ENCODE data around the gene WBP1.
"Not testable (repeated sequence)": the region's sequence is repeated elsewhere in the genome, so short reads cannot be mapped to it uniquely, and the experiment has no call there.

The WBP1 gene

GRCh38 chr2:74440378-74441169 is 17.7 kb upstream of the WBP1 start:
- peak overlapping the region; percentile 96 for H3K27ac ChIP-seq (ENCODE audit: low read depth, low read length)
- peaks cover 40 to 47% of the 10 kb centered on the region in 2 donors for H3K4me1 ChIP-seq (ENCODE audit: control insufficient read depth in 1 of 2, insufficient read depth in 2 of 2, low read length in 2 of 2)
- peak overlapping the region; percentile 76 to 86 for H3K4me3 ChIP-seq (ENCODE audit: low read depth in 1 of 2, low read length in 2 of 2)
- peak overlapping the region; percentile 73 to 75 for H3K9ac ChIP-seq (ENCODE audit: low read depth in 1 of 2, low read length in 2 of 2)
- H3K27me3 ChIP-seq (ENCODE audit: control insufficient read depth in 1 of 2, insufficient read depth in 2 of 2, low read length in 2 of 2): peaks cover 0 to 4% of the 10 kb centered on the region in 2 donors
- no peaks in the 10 kb centered on the region for H3K9me3 ChIP-seq (ENCODE audit: control insufficient read depth in 1 of 2, low read length in 2 of 2)
- H3K36me3 ChIP-seq (ENCODE audit: control insufficient read depth in 1 of 2, insufficient read depth in 2 of 2, low read length in 2 of 2): peaks cover 3 to 9% of the 10 kb centered on the region in 2 donors

- peak overlapping the region; percentile 96 for H3K27ac ChIP-seq (ENCODE audit: low read depth, low read length)
- H3K4me1 ChIP-seq (ENCODE audit: control insufficient read depth in 1 of 2, insufficient read depth in 2 of 2, low read length in 2 of 2): peaks cover 40 to 47% of the 10 kb centered on the region in 2 donors
These were observed 17.0 kb upstream of the WBP1 start for GRCh38 chr2:74441170-74441689.

GRCh38 chr2:74441690-74442482 is 16.4 kb upstream of the WBP1 start, which contains the start of gene RTKN:
TSS of gene RTKN (minus strand) at chr2:74441937. CDS start at chr2:74441816, 121 bp downstream.
- peak within 1 kb of the TSS; percentile 76 to 78 for H3K4me3 ChIP-seq (ENCODE audit: low read depth in 1 of 2, low read length in 2 of 2)
- H3K36me3 ChIP-seq (ENCODE audit: control insufficient read depth in 1 of 2, insufficient read depth in 2 of 2, low read length in 2 of 2): peaks cover 0 to 2% of the 10 kb centered on the region in 2 donors
- peak within 1 kb of the TSS; percentile 96 for H3K27ac ChIP-seq (ENCODE audit: low read depth, low read length)
- no peaks in the 10 kb centered on the region for H3K9me3 ChIP-seq (ENCODE audit: control insufficient read depth in 1 of 2, low read length in 2 of 2)
- peak within 1 kb of the TSS; percentile 73 to 75 for H3K9ac ChIP-seq (ENCODE audit: low read depth in 1 of 2, low read length in 2 of 2)
- H3K27me3 ChIP-seq (ENCODE audit: control insufficient read depth in 1 of 2, insufficient read depth in 2 of 2, low read length in 2 of 2): peaks cover 0 to 4% of the 10 kb centered on the region in 2 donors
- peaks cover 38 to 47% of the 10 kb centered on the region in 2 donors for H3K4me1 ChIP-seq (ENCODE audit: control insufficient read depth in 1 of 2, insufficient read depth in 2 of 2, low read length in 2 of 2)

More at GRCh38 chr2:74441170-74441689, 17.0 kb upstream of the WBP1 start:
- Histone ChIP-seq H3K27me3 (ENCODE audit: control insufficient read depth in 1 of 2, insufficient read depth in 2 of 2, low read length in 2 of 2) (peaks cover 0 to 4% of the 10 kb centered on the region in 2 donors), H3K4me3 (ENCODE audit: low read depth in 1 of 2, low read length in 2 of 2) (peak overlapping the region; percentile 76 to 78), H3K36me3 (ENCODE audit: control insufficient read depth in 1 of 2, insufficient read depth in 2 of 2, low read length in 2 of 2) (peaks cover 0 to 5% of the 10 kb centered on the region in 2 donors), H3K9ac (ENCODE audit: low read depth in 1 of 2, low read length in 2 of 2) (peak overlapping the region; percentile 73 to 75), H3K9me3 (ENCODE audit: control insufficient read depth in 1 of 2, low read length in 2 of 2) (no peaks in the 10 kb centered on the region)

GRCh38 chr2:74442483-74443297 is 15.5 kb upstream of the WBP1 start:
- Histone ChIP-seq H3K4me1 (ENCODE audit: control insufficient read depth in 1 of 2, insufficient read depth in 2 of 2, low read length in 2 of 2) (peaks cover 30 to 48% of the 10 kb centered on the region in 2 donors), H3K4me3 (ENCODE audit: low read depth in 1 of 2, low read length in 2 of 2) (peak overlapping the region; percentile 76 to 78), H3K9ac (ENCODE audit: low read depth in 1 of 2, low read length in 2 of 2) (peak overlapping the region; percentile 73 to 75), H3K27ac (ENCODE audit: low read depth, low read length) (peak overlapping the region; percentile 96)
- not testable (repeated sequence) for H3K36me3 ChIP-seq (ENCODE audit: control insufficient read depth in 1 of 2, insufficient read depth in 2 of 2, low read length in 2 of 2); H3K9me3 ChIP-seq (ENCODE audit: control insufficient read depth in 1 of 2, low read length in 2 of 2); H3K27me3 ChIP-seq (ENCODE audit: control insufficient read depth in 1 of 2, insufficient read depth in 2 of 2, low read length in 2 of 2)

GRCh38 chr2:74444498-74445318 is 13.5 kb upstream of the WBP1 start:
- Histone ChIP-seq H3K9me3 (ENCODE audit: control insufficient read depth in 1 of 2, low read length in 2 of 2) (no peaks in the 10 kb centered on the region), H3K36me3 (ENCODE audit: control insufficient read depth in 1 of 2, insufficient read depth in 2 of 2, low read length in 2 of 2) (no peaks in the 10 kb centered on the region), H3K4me1 (ENCODE audit: control insufficient read depth in 1 of 2, insufficient read depth in 2 of 2, low read length in 2 of 2) (peaks cover 10 to 30% of the 10 kb centered on the region in 2 donors), H3K27ac (ENCODE audit: low read depth, low read length) (no peak overlapping the region), H3K27me3 (ENCODE audit: control insufficient read depth in 1 of 2, insufficient read depth in 2 of 2, low read length in 2 of 2) (peaks cover 0 to 4% of the 10 kb centered on the region in 2 donors), H3K4me3 (ENCODE audit: low read depth in 1 of 2, low read length in 2 of 2) (peak overlapping the region in 1 of 2 donors; percentile 19), H3K9ac (ENCODE audit: low read depth in 1 of 2, low read length in 2 of 2) (no peak overlapping the region)

- no peaks in the 10 kb centered on the region for H3K36me3 ChIP-seq (ENCODE audit: control insufficient read depth in 1 of 2, insufficient read depth in 2 of 2, low read length in 2 of 2)
- no peak overlapping the region for H3K27ac ChIP-seq (ENCODE audit: low read depth, low read length)
- H3K4me3 ChIP-seq (ENCODE audit: low read depth in 1 of 2, low read length in 2 of 2): no peak overlapping the region
- H3K27me3 ChIP-seq (ENCODE audit: control insufficient read depth in 1 of 2, insufficient read depth in 2 of 2, low read length in 2 of 2): no peaks in the 10 kb centered on the region
- H3K9ac ChIP-seq (ENCODE audit: low read depth in 1 of 2, low read length in 2 of 2): no peak overlapping the region
- no peaks in the 10 kb centered on the region for H3K9me3 ChIP-seq (ENCODE audit: control insufficient read depth in 1 of 2, low read length in 2 of 2)
- peaks cover 7 to 18% of the 10 kb centered on the region in 2 donors for H3K4me1 ChIP-seq (ENCODE audit: control insufficient read depth in 1 of 2, insufficient read depth in 2 of 2, low read length in 2 of 2)
These were observed 10.8 kb upstream of the WBP1 start for GRCh38 chr2:74447230-74447999.

GRCh38 chr2:74448771-74449170 is 9.5 kb upstream of the WBP1 start:
- H3K4me1 ChIP-seq (ENCODE audit: control insufficient read depth in 1 of 2, insufficient read depth in 2 of 2, low read length in 2 of 2): peaks cover 7 to 14% of the 10 kb centered on the region in 2 donors
- no peaks in the 10 kb centered on the region for H3K36me3 ChIP-seq (ENCODE audit: control insufficient read depth in 1 of 2, insufficient read depth in 2 of 2, low read length in 2 of 2)
- no peaks in the 10 kb centered on the region for H3K9me3 ChIP-seq (ENCODE audit: control insufficient read depth in 1 of 2, low read length in 2 of 2)
- no peak overlapping the region for H3K27ac ChIP-seq (ENCODE audit: low read depth, low read length)
- no peak overlapping the region for H3K4me3 ChIP-seq (ENCODE audit: low read depth in 1 of 2, low read length in 2 of 2)
- no peaks in the 10 kb centered on the region for H3K27me3 ChIP-seq (ENCODE audit: control insufficient read depth in 1 of 2, insufficient read depth in 2 of 2, low read length in 2 of 2)
- H3K9ac ChIP-seq (ENCODE audit: low read depth in 1 of 2, low read length in 2 of 2): no peak overlapping the region

- Histone ChIP-seq H3K27me3 (ENCODE audit: control insufficient read depth in 1 of 2, insufficient read depth in 2 of 2, low read length in 2 of 2) (no peaks in the 10 kb centered on the region), H3K27ac (ENCODE audit: low read depth, low read length) (no peak overlapping the region), H3K36me3 (ENCODE audit: control insufficient read depth in 1 of 2, insufficient read depth in 2 of 2, low read length in 2 of 2) (no peaks in the 10 kb centered on the region), H3K4me1 (ENCODE audit: control insufficient read depth in 1 of 2, insufficient read depth in 2 of 2, low read length in 2 of 2) (peaks cover 6 to 16% of the 10 kb centered on the region in 2 donors), H3K4me3 (ENCODE audit: low read depth in 1 of 2, low read length in 2 of 2) (no peak overlapping the region), H3K9me3 (ENCODE audit: control insufficient read depth in 1 of 2, low read length in 2 of 2) (no peaks in the 10 kb centered on the region), H3K9ac (ENCODE audit: low read depth in 1 of 2, low read length in 2 of 2) (no peak overlapping the region)
These were observed 7.6 kb upstream of the WBP1 start for GRCh38 chr2:74450570-74451190.
